Measurements from ENCODE around the gene TMIGD3.

GRCh38 chr1:111501645-111502044, 1.8 kb downstream of the TMIGD3 start:
- TF ChIP-seq, protein P1, sequence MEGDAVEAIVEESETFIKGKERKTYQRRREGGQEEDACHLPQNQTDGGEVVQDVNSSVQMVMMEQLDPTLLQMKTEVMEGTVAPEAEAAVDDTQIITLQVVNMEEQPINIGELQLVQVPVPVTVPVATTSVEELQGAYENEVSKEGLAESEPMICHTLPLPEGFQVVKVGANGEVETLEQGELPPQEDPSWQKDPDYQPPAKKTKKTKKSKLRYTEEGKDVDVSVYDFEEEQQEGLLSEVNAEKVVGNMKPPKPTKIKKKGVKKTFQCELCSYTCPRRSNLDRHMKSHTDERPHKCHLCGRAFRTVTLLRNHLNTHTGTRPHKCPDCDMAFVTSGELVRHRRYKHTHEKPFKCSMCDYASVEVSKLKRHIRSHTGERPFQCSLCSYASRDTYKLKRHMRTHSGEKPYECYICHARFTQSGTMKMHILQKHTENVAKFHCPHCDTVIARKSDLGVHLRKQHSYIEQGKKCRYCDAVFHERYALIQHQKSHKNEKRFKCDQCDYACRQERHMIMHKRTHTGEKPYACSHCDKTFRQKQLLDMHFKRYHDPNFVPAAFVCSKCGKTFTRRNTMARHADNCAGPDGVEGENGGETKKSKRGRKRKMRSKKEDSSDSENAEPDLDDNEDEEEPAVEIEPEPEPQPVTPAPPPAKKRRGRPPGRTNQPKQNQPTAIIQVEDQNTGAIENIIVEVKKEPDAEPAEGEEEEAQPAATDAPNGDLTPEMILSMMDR (IDR thresholded peaks at IDR 0.05) = no peak
- no peak for TF ChIP-seq POLR2A (IDR thresholded peaks at IDR 0.05)
- no peak for TF ChIP-seq POLR2AphosphoS5 (IDR thresholded peaks at IDR 0.05)
- TF ChIP-seq EP300 (IDR thresholded peaks at IDR 0.05) = no peak

Measured in gastroesophageal sphincter (tissue), 3 donors.